ENCODE results near the gene KAZN.

DNA sequence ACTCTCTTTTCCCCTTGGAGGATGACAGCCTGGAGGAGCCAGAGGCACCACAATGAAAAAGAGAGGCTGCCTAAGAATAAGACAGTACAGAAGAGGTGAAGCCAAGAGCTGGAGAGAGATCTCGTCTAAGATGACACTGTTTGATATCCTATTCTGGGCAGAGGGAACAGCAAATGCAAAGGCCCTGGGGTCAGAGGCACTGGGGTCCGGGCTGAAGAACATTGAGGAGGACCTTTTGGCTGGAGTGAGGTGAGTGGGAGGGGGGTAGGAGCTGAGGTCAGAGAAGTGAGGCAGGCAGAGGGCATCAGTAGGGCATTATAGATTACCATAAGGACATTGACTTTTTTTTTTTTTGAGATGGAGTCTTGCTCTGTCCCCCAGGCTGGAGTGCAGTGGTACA, 535.8 kb downstream of the KAZN start:
- TF ChIP-seq, protein P1, sequence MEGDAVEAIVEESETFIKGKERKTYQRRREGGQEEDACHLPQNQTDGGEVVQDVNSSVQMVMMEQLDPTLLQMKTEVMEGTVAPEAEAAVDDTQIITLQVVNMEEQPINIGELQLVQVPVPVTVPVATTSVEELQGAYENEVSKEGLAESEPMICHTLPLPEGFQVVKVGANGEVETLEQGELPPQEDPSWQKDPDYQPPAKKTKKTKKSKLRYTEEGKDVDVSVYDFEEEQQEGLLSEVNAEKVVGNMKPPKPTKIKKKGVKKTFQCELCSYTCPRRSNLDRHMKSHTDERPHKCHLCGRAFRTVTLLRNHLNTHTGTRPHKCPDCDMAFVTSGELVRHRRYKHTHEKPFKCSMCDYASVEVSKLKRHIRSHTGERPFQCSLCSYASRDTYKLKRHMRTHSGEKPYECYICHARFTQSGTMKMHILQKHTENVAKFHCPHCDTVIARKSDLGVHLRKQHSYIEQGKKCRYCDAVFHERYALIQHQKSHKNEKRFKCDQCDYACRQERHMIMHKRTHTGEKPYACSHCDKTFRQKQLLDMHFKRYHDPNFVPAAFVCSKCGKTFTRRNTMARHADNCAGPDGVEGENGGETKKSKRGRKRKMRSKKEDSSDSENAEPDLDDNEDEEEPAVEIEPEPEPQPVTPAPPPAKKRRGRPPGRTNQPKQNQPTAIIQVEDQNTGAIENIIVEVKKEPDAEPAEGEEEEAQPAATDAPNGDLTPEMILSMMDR (conservative IDR thresholded peaks at IDR 0.05 in 1 of 2, IDR thresholded peaks at IDR 0.05 in 1 of 2; ENCODE audit: low read depth in 1 of 2, low read length in 2 of 2), result no peak
- TF ChIP-seq EZH2 (IDR thresholded peaks at IDR 0.05; ENCODE audit: low read length, missing control alignments), result no peak

Measured in fibroblast of lung (primary cell).